ENCODE data around the gene MRPL58. TPM values are rescaled to one million over a fixed set of nuclear protein-coding genes. Genes with fewer than 3 reads are reported as not detected.

The MRPL58 gene
- total RNA-seq, 4 donors from 2014 or later = 1.00 to 41.3 (median 37.4) TPM; not detected in 1

DNA sequence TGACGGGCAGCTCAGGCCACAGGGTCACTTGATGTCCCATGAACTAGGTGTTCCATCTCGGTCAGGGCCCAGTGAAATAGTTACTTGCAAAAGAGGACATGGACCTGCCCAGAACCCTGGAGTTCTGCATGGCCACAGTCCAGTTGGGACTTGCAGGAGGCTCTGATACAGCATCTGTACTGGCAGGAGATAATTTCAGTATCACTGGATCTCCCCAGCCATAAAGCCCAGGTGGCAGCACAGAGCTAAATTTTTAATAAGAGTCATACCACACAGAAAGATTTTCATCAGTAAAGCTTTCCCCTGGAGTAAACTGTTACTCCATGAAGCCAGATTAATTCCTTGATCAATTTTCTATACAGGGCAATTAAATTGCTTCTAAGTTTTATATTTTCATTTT lies 57.3 kb downstream of the MRPL58 start:
- H3K4me3 ChIP-seq = no peak overlapping the region
- H3K4me1 ChIP-seq = peaks cover 8 to 16% (median 12%) of the 10 kb centered on the region in 4 donors
- intact Hi-C loops (cut with DNase I; ENCODE audit: low total_unique reads) (loop anchor here (10.0 kb wide), 1 partner anchor 135 kb away; the partner anchor contains the start of gene NUP85), in situ Hi-C loops (cut with MboI; ENCODE audit: low pct_ligation_motif_present in 1 of 4, low pct_unique_long_range_greater_than_20kb in 1 of 4, low sequenced_read_pairs in 3 of 4) (no loop called here)
- TF ChIP-seq POLR2A (IDR thresholded peaks at IDR 0.05) = no peak
- TF ChIP-seq, protein P1, sequence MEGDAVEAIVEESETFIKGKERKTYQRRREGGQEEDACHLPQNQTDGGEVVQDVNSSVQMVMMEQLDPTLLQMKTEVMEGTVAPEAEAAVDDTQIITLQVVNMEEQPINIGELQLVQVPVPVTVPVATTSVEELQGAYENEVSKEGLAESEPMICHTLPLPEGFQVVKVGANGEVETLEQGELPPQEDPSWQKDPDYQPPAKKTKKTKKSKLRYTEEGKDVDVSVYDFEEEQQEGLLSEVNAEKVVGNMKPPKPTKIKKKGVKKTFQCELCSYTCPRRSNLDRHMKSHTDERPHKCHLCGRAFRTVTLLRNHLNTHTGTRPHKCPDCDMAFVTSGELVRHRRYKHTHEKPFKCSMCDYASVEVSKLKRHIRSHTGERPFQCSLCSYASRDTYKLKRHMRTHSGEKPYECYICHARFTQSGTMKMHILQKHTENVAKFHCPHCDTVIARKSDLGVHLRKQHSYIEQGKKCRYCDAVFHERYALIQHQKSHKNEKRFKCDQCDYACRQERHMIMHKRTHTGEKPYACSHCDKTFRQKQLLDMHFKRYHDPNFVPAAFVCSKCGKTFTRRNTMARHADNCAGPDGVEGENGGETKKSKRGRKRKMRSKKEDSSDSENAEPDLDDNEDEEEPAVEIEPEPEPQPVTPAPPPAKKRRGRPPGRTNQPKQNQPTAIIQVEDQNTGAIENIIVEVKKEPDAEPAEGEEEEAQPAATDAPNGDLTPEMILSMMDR (IDR thresholded peaks at IDR 0.05) = peak; percentile 14 to 42 (median 25)
- no peaks in the 10 kb centered on the region for H3K36me3 ChIP-seq
- H3K9me3 ChIP-seq = no peaks in the 10 kb centered on the region
- DNase-seq = no peak
- no peak overlapping the region for H3K27ac ChIP-seq
- no peaks in the 10 kb centered on the region for H3K27me3 ChIP-seq
- 60 to 86% methylated on average over 1 to 2 of the region's 2 CpGs for WGBS, 2 donors (ENCODE audit: low coverage in 1 of 2)

Small RNAs within 50 kb of the gene (small RNA-seq; reads per million reads assigned to genes)
- gene AC111186.1 (0 to 0.12 (median 0) reads per million in 4 donors), gene RN7SL573P (0 reads per million in 4 donors), gene RNU6-362P (0 reads per million in 4 donors)

Other genes starting within 250 kb of the MRPL58 start
- gene NAT9, start 236.3 kb upstream of the MRPL58 start, total RNA-seq = 10 to 100 TPM; 18.3 to 34.4 (median 27.6) TPM
- under 1 TPM in 2 of 4 donors, not detected in 2; 0.27 to 0.40 TPM for gene GRIN2C, start 152.8 kb upstream of the MRPL58 start, total RNA-seq
- 10 to 100 TPM in 2 of 4 donors, 1 to 10 TPM in 2; 5.8 to 16.2 (median 10.4) TPM for gene FDXR, start 139.7 kb upstream of the MRPL58 start, total RNA-seq
- 10 to 100 TPM in 1 of 4 donors, 1 to 10 TPM in 1, under 1 TPM in 1, not detected in 1; 0.64 to 25.8 (median 3.7) TPM for gene FADS6, start 119.0 kb upstream of the MRPL58 start, total RNA-seq
- under 1 TPM in 2 of 4 donors, not detected in 2; 0.27 to 0.32 TPM for gene USH1G, start 89.4 kb upstream of the MRPL58 start, total RNA-seq
- 10 to 100 TPM in 3 of 4 donors, 1 to 10 TPM in 1; 3.4 to 99.1 (median 62.6) TPM for gene OTOP2, start 88.4 kb upstream of the MRPL58 start, total RNA-seq
- 1 to 10 TPM in 2 of 4 donors, not detected in 2; 1.6 to 3.8 TPM for gene OTOP3, start 76.8 kb upstream of the MRPL58 start, total RNA-seq
- gene HID1, start 39.9 kb upstream of the MRPL58 start, total RNA-seq = 100 to 1,000 TPM in 1 of 4 donors, 10 to 100 TPM in 3; 30.2 to 221 (median 50.7) TPM
- gene CDR2L, start 25.0 kb upstream of the MRPL58 start, total RNA-seq = 1 to 10 TPM; 2.0 to 5.6 (median 3.6) TPM
- 100 to 1,000 TPM in 3 of 4 donors, 10 to 100 TPM in 1; 75.2 to 373 (median 245) TPM for gene ATP5PD, start 34.3 kb downstream of the MRPL58 start, total RNA-seq
- gene KCTD2, start 34.6 kb downstream of the MRPL58 start, total RNA-seq = 10 to 100 TPM; 14.5 to 24.7 (median 19.7) TPM
- gene SLC16A5, start 75.3 kb downstream of the MRPL58 start, total RNA-seq = 10 to 100 TPM; 65.9 to 94.6 (median 79.5) TPM
- 10 to 100 TPM in 3 of 4 donors, 1 to 10 TPM in 1; 8.2 to 41.1 (median 21.4) TPM for gene ARMC7, start 97.3 kb downstream of the MRPL58 start, total RNA-seq
- gene NT5C, start 119.1 kb downstream of the MRPL58 start, total RNA-seq = 100 to 1,000 TPM; 162 to 247 (median 208) TPM
- 100 to 1,000 TPM in 3 of 4 donors, 10 to 100 TPM in 1; 61.7 to 293 (median 219) TPM for gene JPT1, start 141.8 kb downstream of the MRPL58 start, total RNA-seq
- 10 to 100 TPM in 3 of 4 donors, 1 to 10 TPM in 1; 6.4 to 56.5 (median 47.9) TPM for gene SUMO2, start 170.3 kb downstream of the MRPL58 start, total RNA-seq
- 100 to 1,000 TPM in 1 of 4 donors, 10 to 100 TPM in 3; 13.1 to 204 (median 31.8) TPM for gene NUP85, start 193.0 kb downstream of the MRPL58 start, total RNA-seq
- 100 to 1,000 TPM in 1 of 4 donors, 10 to 100 TPM in 3; 36.2 to 134 (median 59.0) TPM for gene GGA3, start 248.9 kb downstream of the MRPL58 start, total RNA-seq
- gene MRPS7, start 249.2 kb downstream of the MRPL58 start, total RNA-seq = 10 to 100 TPM; 27.1 to 54.0 (median 37.4) TPM

All from transverse colon (tissue), 4 donors.